Hepatocyte (in vitro differentiated cells): ENCODE measurements around the gene CDK6. TPM values are rescaled to one million over a fixed set of nuclear protein-coding genes. Genes with fewer than 3 reads are reported as not detected.

Source experiments
- DNase-seq: peaks from one replicate; pipeline ENCODE4 v3.0.0-alpha.2; 2016; ENCODE audit warnings: low spot score
- H2AFZ ChIP-seq: fragments of 200-600 bp; sonication (generic); 2 replicates; pipeline ENCODE4 v1.6.0; 2016; ENCODE audit warnings: antibody characterized with exemption, mild to moderate bottlenecking
- H3K27ac ChIP-seq: fragments of 200-600 bp; sonication (generic); 2 replicates; pipeline ENCODE4 v1.5.1; 2016; ENCODE audit warnings: mild to moderate bottlenecking
- H3K27me3 ChIP-seq: fragments of 200-600 bp; sonication (generic); 2 replicates; pipeline ENCODE4 v1.6.1; 2016
- H3K36me3 ChIP-seq: fragments of 200-600 bp; sonication (generic); replicated peaks from 2 replicates; pipeline ENCODE4 v1.5.1; 2016; ENCODE audit warnings: low read depth; ENCODE audit not compliant: insufficient read depth
- H3K4me1 ChIP-seq: fragments of 200-600 bp; sonication (generic); 2 replicates; pipeline ENCODE4 v1.5.1; 2016; ENCODE audit warnings: mild to moderate bottlenecking, moderate library complexity; ENCODE audit not compliant: insufficient read depth
- H3K4me2 ChIP-seq: fragments of 200-600 bp; sonication (generic); 2 replicates; pipeline ENCODE4 v1.6.0; 2016
- H3K4me3 ChIP-seq: fragments of 200-600 bp; sonication (generic); 2 replicates; pipeline ENCODE4 v1.5.1; 2016; ENCODE audit warnings: mild to moderate bottlenecking
- H3K79me2 ChIP-seq: fragments of 200-600 bp; sonication (generic); 2 replicates; pipeline ENCODE4 v1.6.0; 2017; ENCODE audit warnings: mild to moderate bottlenecking
- H3K9me2 ChIP-seq: fragments of 200-600 bp; sonication (generic); replicated peaks from 2 replicates; pipeline ENCODE4 v1.6.0; 2017; ENCODE audit warnings: mild to moderate bottlenecking; ENCODE audit not compliant: insufficient read depth
- H3K9me3 ChIP-seq: fragments of 200-600 bp; sonication (generic); 2 replicates; pipeline ENCODE4 v1.5.1; 2016; ENCODE audit warnings: low read depth, mild to moderate bottlenecking
- H4K20me1 ChIP-seq: fragments of 200-600 bp; sonication (generic); 2 replicates; pipeline ENCODE4 v1.6.0; 2016; ENCODE audit warnings: mild to moderate bottlenecking; ENCODE audit not compliant: insufficient read depth, poor library complexity, severe bottlenecking
- EZH2 ChIP-seq: fragments of 200-600 bp; sonication (generic); IDR thresholded peaks from 2 replicates; pipeline ENCODE4 v1.6.1; 2016; ENCODE audit warnings: antibody characterized with exemption, mild to moderate bottlenecking, borderline replicate concordance
- EZH2phosphoT487 ChIP-seq: fragments of 200-600 bp; sonication (generic); IDR thresholded peaks from one replicate; pipeline ENCODE4 v1.6.1; 2018; ENCODE audit warnings: antibody characterized with exemption, mild to moderate bottlenecking, low read depth, moderate library complexity; ENCODE audit not compliant: unreplicated experiment, severe bottlenecking
- WGBS: methylation state at CpG from one replicate; pipeline ENCODE4 v1.1.6; 2016; ENCODE audit warnings: low lambda C conversion rate; ENCODE audit errors: missing lambda C conversion rate; 5-methylcytosine and 5-hydroxymethylcytosine counted together
- polyA plus RNA-seq: library from polyadenylated mRNA; unstranded; fragments of >200 nt; fragmentation: Nextera tagmentation; extraction: Ambion mirVana; gene quantifications from 2 replicates; pipeline ENCODE4 v1.2.1, GENCODE V29; 2016
- total RNA-seq: library from RNA; depleted of rRNA; stranded (reverse); fragments of >200 nt; gene quantifications from 2 replicates; pipeline ENCODE4 v1.2.3, GENCODE V29; 2014
- TF ChIP-seq, protein P1 (sequence below): fragments of 200-600 bp; sonication (generic); IDR thresholded peaks from 2 replicates; pipeline ENCODE4 v1.5.1; 2016; ENCODE audit warnings: antibody characterized with exemption, mild to moderate bottlenecking; ENCODE audit not compliant: poor library complexity

CDK6 gene
- total and polyA plus RNA-seq, 2 experiments from 2014 or later = 18.7 to 64.5 TPM

DNA sequence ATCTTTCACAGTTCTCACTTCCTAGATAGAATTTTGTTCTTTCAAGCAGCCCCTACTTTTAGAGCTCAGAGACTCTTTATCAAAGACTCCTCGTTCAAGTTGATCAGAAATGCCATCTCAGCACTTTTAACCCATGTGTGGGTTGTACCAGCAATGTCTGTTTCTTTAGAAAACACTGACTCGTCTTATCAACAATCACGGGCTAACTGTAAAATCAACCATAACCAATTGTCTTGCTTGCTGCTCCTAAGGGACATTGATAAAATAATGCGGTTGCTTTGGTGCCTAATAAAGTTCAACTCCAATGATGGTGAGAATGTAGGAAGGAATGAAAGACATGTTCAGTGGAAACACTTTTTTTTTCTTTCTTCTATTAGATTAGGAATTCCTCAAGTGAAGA, 12.9 kb upstream of the CDK6 start:
- Histone ChIP-seq H3K4me2 (peak overlapping the region; percentile 10), H3K4me3 (no peak overlapping the region), H4K20me1 (no peaks in the 10 kb centered on the region), H3K4me1 (no peaks in the 10 kb centered on the region), H3K36me3 (no peaks in the 10 kb centered on the region), H3K9me2 (no peaks in the 10 kb centered on the region), H3K79me2 (no peaks in the 10 kb centered on the region), H2AFZ (no peak overlapping the region), H3K27ac (no peak overlapping the region), H3K9me3 (no peaks in the 10 kb centered on the region), H3K27me3 (no peaks in the 10 kb centered on the region)
- 32% methylated on average over 4 of the region's 4 CpGs for WGBS
- TF ChIP-seq EZH2 (no peak), EZH2phosphoT487 (no peak)
- TF ChIP-seq, protein P1, sequence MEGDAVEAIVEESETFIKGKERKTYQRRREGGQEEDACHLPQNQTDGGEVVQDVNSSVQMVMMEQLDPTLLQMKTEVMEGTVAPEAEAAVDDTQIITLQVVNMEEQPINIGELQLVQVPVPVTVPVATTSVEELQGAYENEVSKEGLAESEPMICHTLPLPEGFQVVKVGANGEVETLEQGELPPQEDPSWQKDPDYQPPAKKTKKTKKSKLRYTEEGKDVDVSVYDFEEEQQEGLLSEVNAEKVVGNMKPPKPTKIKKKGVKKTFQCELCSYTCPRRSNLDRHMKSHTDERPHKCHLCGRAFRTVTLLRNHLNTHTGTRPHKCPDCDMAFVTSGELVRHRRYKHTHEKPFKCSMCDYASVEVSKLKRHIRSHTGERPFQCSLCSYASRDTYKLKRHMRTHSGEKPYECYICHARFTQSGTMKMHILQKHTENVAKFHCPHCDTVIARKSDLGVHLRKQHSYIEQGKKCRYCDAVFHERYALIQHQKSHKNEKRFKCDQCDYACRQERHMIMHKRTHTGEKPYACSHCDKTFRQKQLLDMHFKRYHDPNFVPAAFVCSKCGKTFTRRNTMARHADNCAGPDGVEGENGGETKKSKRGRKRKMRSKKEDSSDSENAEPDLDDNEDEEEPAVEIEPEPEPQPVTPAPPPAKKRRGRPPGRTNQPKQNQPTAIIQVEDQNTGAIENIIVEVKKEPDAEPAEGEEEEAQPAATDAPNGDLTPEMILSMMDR = no peak
- no peak for DNase-seq

DNA sequence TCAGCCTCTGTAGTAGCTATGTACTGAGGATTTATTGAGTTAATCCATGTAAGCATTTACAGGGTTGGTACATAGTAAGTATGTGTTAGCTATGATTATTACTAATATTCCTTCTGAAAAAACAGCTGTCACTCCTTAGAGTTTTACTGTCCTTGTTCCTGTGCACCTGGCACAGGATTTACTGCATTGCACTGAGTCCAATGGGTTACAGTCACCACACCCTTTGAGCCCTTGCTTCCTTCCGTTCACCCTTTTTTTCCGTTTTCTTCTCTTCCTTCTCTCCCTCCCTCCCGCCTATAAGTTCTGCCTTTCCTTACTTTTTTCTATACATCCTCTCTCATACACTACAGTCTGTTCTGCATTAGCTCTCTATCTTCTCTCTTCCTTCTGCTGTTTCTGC, 12.5 kb upstream of the CDK6 start:
- Histone ChIP-seq H3K27ac (no peak overlapping the region), H4K20me1 (no peaks in the 10 kb centered on the region), H3K4me3 (no peak overlapping the region), H3K4me1 (no peaks in the 10 kb centered on the region), H3K4me2 (peak overlapping the region; percentile 10), H3K9me2 (no peaks in the 10 kb centered on the region), H3K79me2 (no peaks in the 10 kb centered on the region), H3K36me3 (no peaks in the 10 kb centered on the region), H2AFZ (no peak overlapping the region), H3K27me3 (no peaks in the 10 kb centered on the region), H3K9me3 (no peaks in the 10 kb centered on the region)
- no peak for DNase-seq
- 83% methylated on average over 3 of the region's 3 CpGs for WGBS
- TF ChIP-seq EZH2 (no peak), EZH2phosphoT487 (no peak)
- TF ChIP-seq, protein P1 = no peak

DNA sequence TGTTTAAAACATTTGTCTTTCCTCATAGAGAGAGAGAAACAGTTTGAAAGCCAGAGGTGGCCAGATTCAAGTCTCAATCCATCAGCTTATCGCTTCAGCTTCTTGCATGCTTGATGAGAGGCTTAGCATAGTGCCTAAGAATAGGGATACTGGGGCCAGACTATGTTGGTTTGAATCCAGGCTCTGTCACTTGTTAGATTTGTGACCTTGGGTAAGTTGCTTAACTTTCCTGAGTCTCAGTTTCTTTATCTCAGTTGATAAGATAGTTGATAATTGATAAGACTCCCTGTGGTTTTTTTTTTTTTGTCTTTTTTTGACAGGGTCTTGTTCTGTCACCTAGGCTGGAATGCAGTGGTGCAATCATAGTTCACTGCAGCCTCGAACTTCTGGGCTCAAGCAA, 12.1 kb upstream of the CDK6 start:
- H4K20me1 ChIP-seq = no peaks in the 10 kb centered on the region
- H3K9me3 ChIP-seq = no peaks in the 10 kb centered on the region
- H3K79me2 ChIP-seq = no peaks in the 10 kb centered on the region
- WGBS = 59% methylated on average over 2 of the region's 2 CpGs
- H3K27me3 ChIP-seq = no peaks in the 10 kb centered on the region
- no peaks in the 10 kb centered on the region for H3K9me2 ChIP-seq
- H2AFZ ChIP-seq = no peak overlapping the region
- no peaks in the 10 kb centered on the region for H3K36me3 ChIP-seq
- H3K4me1 ChIP-seq = no peaks in the 10 kb centered on the region
- H3K4me2 ChIP-seq = no peak overlapping the region
- no peak for DNase-seq
- no peak overlapping the region for H3K4me3 ChIP-seq
- no peak for TF ChIP-seq EZH2
- no peak overlapping the region for H3K27ac ChIP-seq

DNA sequence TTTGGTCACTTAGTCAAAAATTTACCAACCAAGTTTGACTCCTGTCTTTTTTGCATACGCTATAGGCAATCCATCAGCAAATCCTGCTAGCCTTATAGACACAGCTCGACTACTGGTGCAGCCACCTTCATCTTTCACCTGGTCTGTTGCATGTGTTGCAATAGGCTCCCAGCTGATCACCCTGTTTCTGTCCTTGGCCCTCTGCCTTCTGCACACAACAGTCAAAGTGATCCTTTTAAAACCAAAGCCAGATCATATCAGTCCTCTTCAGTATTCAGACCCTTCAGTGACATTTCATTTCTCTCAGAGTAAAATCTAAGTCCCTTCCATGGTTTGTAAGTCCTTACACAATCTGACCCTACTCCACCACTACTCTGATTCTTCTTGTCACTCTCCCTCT, 10.9 kb upstream of the CDK6 start:
- H3K4me1 ChIP-seq = no peaks in the 10 kb centered on the region
- TF ChIP-seq, protein P1 = no peak
- TF ChIP-seq EZH2 = no peak
- TF ChIP-seq EZH2phosphoT487 = no peak
- no peak overlapping the region for H3K4me2 ChIP-seq
- no peak overlapping the region for H2AFZ ChIP-seq
- no peaks in the 10 kb centered on the region for H3K9me2 ChIP-seq
- H3K79me2 ChIP-seq = no peaks in the 10 kb centered on the region
- H3K27me3 ChIP-seq = no peaks in the 10 kb centered on the region
- no peak overlapping the region for H3K4me3 ChIP-seq
- H4K20me1 ChIP-seq = no peaks in the 10 kb centered on the region
- no peak overlapping the region for H3K27ac ChIP-seq
- H3K36me3 ChIP-seq = no peaks in the 10 kb centered on the region
- WGBS = 95% methylated on average over 2 of the region's 2 CpGs
- H3K9me3 ChIP-seq = no peaks in the 10 kb centered on the region
- DNase-seq = no peak
